NT2/D1 (cell line): ENCODE data around the gene ACAP1.
"Not testable (repeated sequence)": the region's sequence is repeated elsewhere in the genome, so short reads cannot be mapped to it uniquely, and the experiment has no call there.

ENCODE experiments used
- DNase-seq: peaks from one replicate; pipeline ENCODE4 v3.0.0-alpha.2; 2011; ENCODE audit warnings: low read depth, low spot score
- H3K27me3 ChIP-seq: 2 replicates; pipeline ENCODE4 v1.6.0; 2011; ENCODE audit warnings: mild to moderate bottlenecking; ENCODE audit not compliant: insufficient read length, insufficient read depth
- H3K36me3 ChIP-seq: 2 replicates; pipeline ENCODE4 v1.6.1; 2011; ENCODE audit warnings: mild to moderate bottlenecking, low read length, mixed read lengths; ENCODE audit not compliant: insufficient read depth, insufficient read length
- H3K4me1 ChIP-seq: 2 replicates; pipeline ENCODE4 v1.5.1; 2011; ENCODE audit not compliant: insufficient read depth, insufficient read length
- H3K4me3 ChIP-seq: 2 replicates; pipeline ENCODE4 v1.5.1; 2011; ENCODE audit warnings: low read depth; ENCODE audit not compliant: insufficient read length
- H3K9ac ChIP-seq: 2 replicates; pipeline ENCODE4 v1.6.0; 2011; ENCODE audit warnings: low read depth; ENCODE audit not compliant: insufficient read length
- H3K9me3 ChIP-seq: 2 replicates; pipeline ENCODE4 v1.5.1; 2011; ENCODE audit warnings: mild to moderate bottlenecking, low read length; ENCODE audit not compliant: insufficient read depth
- SUZ12 ChIP-seq: IDR thresholded peaks from 2 replicates; pipeline ENCODE4 v1.6.1; 2011; ENCODE audit not compliant: insufficient read length, insufficient read depth; ENCODE audit errors: extremely low read depth
- YY1 ChIP-seq: IDR thresholded peaks from 2 replicates; pipeline ENCODE4 v1.6.1; 2011; ENCODE audit not compliant: insufficient read length, insufficient read depth
- ZNF274 ChIP-seq: IDR thresholded peaks from 2 replicates; pipeline ENCODE4 v1.6.1; 2011; ENCODE audit warnings: mild to moderate bottlenecking, low read depth, low read length

ACAP1 gene

DNA sequence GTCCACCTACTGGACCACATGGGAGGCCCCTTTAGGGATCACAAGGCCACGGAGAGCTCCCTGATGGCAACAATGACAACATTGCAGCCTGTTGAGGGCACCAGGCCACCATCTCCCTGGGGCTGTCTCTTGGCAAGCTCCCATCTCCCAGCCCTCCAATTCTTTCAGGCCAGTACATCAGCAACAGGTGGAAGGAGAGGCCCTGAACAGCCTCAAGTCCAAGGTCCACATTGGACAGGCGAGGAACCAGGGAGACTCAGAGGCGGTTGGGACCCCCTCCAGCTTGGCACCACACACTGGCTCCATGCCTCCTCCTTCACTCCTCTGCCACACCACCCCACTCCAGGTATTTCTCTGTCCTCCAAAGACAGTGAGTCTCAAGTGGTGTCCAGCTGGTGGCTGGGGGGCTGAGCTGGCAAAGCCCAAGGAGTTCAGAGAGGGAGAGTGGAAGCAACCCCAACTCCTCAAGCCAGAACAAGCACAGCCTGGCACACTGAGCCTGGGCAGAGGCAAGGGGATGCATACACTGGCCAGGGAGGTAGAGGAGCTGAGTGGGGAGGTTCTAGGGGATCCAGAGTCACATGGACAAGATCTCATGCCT is 1.3 kb upstream of the ACAP1 start:
- H3K9ac ChIP-seq = no peak overlapping the region
- H3K4me3 ChIP-seq = no peak overlapping the region
- DNase-seq = no peak
- peaks cover 3% of the 10 kb centered on the region for H3K4me1 ChIP-seq
- TF ChIP-seq ZNF274 = no peak
- TF ChIP-seq YY1 = no peak
- no peak for TF ChIP-seq SUZ12
- H3K9me3 ChIP-seq = no peaks in the 10 kb centered on the region
- no peaks in the 10 kb centered on the region for H3K27me3 ChIP-seq
- no peaks in the 10 kb centered on the region for H3K36me3 ChIP-seq

GRCh38 chr17:7335765-7336164 is 564 bp upstream of the ACAP1 start:
- not testable (repeated sequence) for H3K36me3 ChIP-seq, H3K9ac ChIP-seq, H3K4me3 ChIP-seq, H3K27me3 ChIP-seq, H3K4me1 ChIP-seq, DNase-seq, H3K9me3 ChIP-seq

- not testable (repeated sequence) for H3K4me3 ChIP-seq, DNase-seq, H3K9me3 ChIP-seq, H3K27me3 ChIP-seq, H3K4me1 ChIP-seq, H3K36me3 ChIP-seq, H3K9ac ChIP-seq
Measured at GRCh38 chr17:7337600-7337999, 1.3 kb downstream of the ACAP1 start.

- TF ChIP-seq YY1 = no peak
- TF ChIP-seq ZNF274 = no peak
- TF ChIP-seq SUZ12 = no peak
- H3K36me3 ChIP-seq = no peaks in the 10 kb centered on the region
- H3K9ac ChIP-seq = no peak overlapping the region
- peaks cover 3% of the 10 kb centered on the region for H3K4me1 ChIP-seq
- DNase-seq = no peak
- no peak overlapping the region for H3K4me3 ChIP-seq
- H3K27me3 ChIP-seq = no peaks in the 10 kb centered on the region
- H3K9me3 ChIP-seq = no peaks in the 10 kb centered on the region
Measured at GRCh38 chr17:7340179-7340578, 3.9 kb downstream of the ACAP1 start.

DNA sequence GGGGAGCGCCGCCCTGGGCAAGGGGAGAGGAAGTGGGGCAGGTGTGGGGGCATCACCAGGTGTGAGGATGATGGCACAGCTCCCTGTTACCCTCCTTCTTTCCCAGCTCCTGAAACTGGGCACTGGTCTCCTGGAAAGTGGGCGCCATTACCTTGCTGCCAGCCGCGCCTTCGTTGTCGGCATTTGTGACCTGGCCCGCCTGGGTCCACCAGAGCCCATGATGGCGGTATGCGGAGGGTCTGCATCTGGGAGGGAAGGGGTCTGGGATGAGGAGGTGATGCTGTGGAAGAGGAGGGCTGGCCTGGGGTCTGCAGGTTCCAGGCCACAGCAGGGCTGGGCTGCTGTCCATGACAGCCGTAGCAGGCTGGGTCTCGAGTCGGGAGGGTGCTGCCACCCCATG is 5.5 kb downstream of the ACAP1 start:
- H3K36me3 ChIP-seq = no peaks in the 10 kb centered on the region
- H3K4me1 ChIP-seq = peaks cover 3% of the 10 kb centered on the region
- H3K4me3 ChIP-seq = no peak overlapping the region
- no peak for DNase-seq
- H3K27me3 ChIP-seq = no peaks in the 10 kb centered on the region
- TF ChIP-seq YY1 (no peak), ZNF274 (no peak), SUZ12 (no peak)
- no peaks in the 10 kb centered on the region for H3K9me3 ChIP-seq
- no peak overlapping the region for H3K9ac ChIP-seq

DNA sequence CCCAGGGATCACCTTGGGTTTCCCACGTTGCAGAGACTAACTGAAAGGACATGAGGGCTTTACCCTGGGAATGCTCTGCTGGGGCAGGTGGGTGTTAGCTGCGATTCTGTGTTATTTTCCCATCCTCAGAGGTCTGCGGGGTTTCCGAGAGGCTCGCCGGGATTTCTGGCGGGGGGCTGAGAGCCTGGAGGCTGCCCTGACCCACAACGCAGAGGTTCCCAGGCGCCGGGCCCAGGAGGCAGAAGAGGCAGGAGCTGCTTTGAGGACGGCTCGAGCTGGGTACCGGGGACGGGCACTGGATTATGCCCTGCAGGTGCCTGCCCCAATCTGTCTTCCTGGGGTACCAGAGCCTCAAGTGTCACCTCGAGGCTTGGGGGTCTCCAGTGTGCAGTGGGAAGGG is 6.9 kb downstream of the ACAP1 start:
- TF ChIP-seq SUZ12 (no peak), ZNF274 (no peak)
- no peaks in the 10 kb centered on the region for H3K36me3 ChIP-seq

DNA sequence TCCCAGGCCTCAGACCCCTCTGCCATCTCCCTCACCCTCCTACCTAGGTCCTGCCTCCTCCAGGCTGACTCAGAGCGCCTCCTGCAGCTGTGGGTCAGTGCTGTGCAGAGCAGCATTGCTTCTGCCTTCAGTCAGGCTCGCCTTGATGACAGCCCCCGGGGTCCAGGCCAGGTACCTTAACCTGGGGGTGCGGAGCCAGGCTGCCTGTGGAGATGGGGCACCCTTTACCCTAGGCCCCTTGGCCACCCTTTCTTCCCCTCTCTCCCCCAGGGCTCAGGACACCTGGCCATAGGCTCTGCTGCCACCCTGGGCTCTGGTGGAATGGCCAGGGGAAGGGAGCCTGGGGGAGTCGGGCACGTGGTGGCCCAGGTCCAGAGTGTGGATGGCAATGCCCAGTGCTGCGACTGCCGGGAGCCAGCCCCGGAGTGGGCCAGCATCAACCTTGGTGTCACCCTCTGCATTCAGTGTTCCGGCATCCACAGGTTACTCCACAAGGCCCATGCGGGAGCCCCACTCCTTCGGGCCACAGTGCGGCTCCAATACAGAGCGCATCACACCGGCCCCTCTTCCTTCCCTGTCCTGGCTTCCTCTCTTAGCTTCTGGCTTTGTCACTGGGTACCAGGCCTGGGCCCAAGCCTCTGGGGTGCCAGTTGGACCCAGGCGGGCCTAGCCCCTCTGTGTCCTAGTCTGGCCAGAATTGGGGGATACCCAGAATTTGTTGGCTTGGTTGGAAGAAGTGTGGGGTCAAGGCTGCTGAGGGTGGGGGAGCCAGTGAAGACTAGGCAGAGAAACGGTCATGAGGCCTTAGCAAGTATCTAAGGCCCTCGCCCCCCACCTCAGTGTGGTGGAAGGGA is 10.7 kb downstream of the ACAP1 start:
- Histone ChIP-seq H3K4me1 (peaks cover 9% of the 10 kb centered on the region), H3K36me3 (no peaks in the 10 kb centered on the region), H3K9ac (no peak overlapping the region), H3K9me3 (no peaks in the 10 kb centered on the region), H3K27me3 (no peaks in the 10 kb centered on the region), H3K4me3 (no peak overlapping the region)
- TF ChIP-seq ZNF274 = no peak
- no peak for TF ChIP-seq SUZ12
- no peak for TF ChIP-seq YY1
- DNase-seq = no peak

More for the DNA sequence above, 6.9 kb downstream of the ACAP1 start:
- Histone ChIP-seq H3K27me3 (no peaks in the 10 kb centered on the region), H3K9me3 (no peaks in the 10 kb centered on the region), H3K9ac (no peak overlapping the region), H3K4me1 (peaks cover 1% of the 10 kb centered on the region), H3K4me3 (no peak overlapping the region)
- no peak for DNase-seq
